GM10266 (cell line): ENCODE data around the gene MYO16.

Experiments used
- DNase-seq: peaks from one replicate; pipeline ENCODE4 v3.0.0; 2012; ENCODE audit errors: extremely low spot score
- TF ChIP-seq, protein P1 (sequence below): IDR thresholded peaks from 2 replicates; pipeline ENCODE4 v1.5.1; 2012; ENCODE audit warnings: mild to moderate bottlenecking, low read depth; ENCODE audit not compliant: control insufficient read depth, insufficient read depth; ENCODE audit errors: missing control alignments

Gene MYO16

DNA sequence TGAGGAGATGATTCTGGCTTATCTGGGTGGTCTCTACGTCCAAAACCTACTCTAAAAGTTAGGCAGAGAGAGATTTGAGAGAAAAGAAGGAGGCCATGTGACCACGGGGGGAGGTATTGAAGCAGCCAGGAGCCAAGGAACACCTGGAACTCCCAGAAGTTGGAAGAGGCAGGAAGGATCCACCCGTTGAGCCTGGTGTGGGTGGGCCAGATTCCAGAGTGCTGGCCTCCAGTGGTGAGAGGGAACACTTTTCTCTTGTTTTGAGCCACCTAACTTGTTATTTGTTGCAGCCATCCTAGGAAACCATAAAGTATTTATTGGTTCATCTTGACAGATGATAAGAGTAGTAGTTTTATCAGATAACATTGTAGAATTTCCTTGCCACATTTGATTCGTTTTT, 396.9 kb downstream of the MYO16 start:
- DNase-seq, result no peak
- TF ChIP-seq, protein P1, sequence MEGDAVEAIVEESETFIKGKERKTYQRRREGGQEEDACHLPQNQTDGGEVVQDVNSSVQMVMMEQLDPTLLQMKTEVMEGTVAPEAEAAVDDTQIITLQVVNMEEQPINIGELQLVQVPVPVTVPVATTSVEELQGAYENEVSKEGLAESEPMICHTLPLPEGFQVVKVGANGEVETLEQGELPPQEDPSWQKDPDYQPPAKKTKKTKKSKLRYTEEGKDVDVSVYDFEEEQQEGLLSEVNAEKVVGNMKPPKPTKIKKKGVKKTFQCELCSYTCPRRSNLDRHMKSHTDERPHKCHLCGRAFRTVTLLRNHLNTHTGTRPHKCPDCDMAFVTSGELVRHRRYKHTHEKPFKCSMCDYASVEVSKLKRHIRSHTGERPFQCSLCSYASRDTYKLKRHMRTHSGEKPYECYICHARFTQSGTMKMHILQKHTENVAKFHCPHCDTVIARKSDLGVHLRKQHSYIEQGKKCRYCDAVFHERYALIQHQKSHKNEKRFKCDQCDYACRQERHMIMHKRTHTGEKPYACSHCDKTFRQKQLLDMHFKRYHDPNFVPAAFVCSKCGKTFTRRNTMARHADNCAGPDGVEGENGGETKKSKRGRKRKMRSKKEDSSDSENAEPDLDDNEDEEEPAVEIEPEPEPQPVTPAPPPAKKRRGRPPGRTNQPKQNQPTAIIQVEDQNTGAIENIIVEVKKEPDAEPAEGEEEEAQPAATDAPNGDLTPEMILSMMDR, result no peak

DNA sequence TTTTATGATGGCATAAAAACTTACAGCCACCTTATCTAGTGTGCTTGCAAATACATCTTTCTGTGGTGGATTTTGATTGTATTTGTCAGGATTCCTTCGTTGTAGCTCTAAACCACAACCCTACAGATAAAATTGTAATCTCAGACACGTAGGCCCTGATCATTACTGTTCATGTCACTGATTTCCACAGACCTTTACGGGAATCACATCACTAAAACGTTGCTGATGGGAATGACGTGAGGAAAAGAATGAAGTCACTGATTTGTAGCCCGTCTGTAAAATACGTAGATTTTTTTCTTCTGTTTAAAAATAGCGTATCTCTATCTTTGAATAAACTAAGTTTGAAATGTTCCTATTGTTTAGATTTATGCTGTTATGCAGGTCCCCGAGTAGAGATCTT, 399.2 kb downstream of the MYO16 start:
- no peak for DNase-seq
- TF ChIP-seq, protein P1, result no peak

DNA sequence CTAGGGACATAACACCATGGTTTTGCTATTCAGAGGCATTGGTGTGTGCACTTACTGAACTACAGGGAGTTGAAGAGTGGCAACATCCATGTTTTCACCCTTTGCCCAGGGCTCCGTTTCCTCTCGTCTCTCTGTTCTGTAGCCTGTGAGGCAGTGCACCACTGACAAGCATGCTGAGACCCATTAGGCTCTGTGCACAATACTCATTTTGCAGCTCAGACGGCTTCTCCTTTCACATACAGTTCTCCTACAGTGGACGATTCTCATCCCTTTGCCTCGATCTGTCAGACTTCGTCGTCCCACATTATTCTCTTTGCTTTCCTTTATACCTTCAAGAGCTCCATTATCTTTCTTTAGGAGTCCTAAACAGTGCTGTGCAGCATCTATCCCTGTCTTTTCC, 403.7 kb downstream of the MYO16 start:
- TF ChIP-seq, protein P1, result no peak
- no peak for DNase-seq

DNA sequence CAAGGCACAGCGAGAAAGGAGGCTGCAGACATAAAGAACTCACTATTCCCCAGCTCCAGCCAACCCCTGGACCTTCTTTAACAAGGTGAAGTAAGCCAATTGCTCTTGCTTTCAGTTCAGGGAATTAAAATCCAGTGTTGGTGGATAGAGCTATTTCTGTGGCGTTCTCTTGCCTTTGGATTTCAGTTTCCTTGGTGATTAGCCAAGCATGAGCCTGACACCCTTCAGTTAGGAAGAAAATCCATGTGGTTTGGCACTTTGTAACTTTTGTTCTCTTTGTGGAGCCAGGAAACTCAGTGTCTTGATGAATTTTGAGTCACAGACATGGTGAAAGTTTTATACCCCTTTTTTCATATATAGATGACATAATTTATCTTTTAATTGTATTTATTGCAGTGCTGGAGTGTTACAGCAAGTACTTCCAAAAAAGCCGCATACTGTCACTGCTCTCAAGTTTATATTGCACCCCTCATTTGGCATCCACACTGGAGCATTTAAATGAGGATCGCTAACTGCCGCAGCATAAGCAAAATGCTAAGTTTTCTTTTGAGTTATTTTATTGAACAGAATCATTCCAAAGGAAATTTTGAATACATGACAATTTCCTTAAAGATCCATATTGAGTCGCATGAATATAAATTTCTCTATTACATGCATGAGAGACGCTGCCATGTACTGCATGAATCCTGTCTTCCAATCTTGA, 406.8 kb downstream of the MYO16 start:
- no peak for DNase-seq
- TF ChIP-seq, protein P1, result no peak

DNA sequence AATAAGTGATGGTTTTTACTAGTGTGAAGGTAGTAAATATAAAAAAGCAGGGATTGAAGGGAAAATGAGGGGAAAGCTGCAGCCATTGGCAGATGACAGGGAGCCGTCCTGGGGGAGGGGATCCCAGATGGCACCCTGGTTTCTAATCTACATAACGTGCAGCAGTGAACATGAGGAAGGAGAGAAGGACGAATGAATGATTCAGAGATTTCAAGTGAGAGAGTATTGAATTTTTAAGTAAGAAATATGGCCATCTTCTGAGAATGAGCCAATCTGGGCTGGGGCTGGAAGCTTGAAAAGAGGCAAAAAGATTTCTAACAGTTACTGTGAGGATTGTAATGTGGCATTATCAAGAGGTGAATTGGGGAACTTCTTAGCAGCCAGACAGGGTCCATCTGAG, 414.2 kb downstream of the MYO16 start:
- no peak for DNase-seq
- TF ChIP-seq, protein P1, result no peak

DNA sequence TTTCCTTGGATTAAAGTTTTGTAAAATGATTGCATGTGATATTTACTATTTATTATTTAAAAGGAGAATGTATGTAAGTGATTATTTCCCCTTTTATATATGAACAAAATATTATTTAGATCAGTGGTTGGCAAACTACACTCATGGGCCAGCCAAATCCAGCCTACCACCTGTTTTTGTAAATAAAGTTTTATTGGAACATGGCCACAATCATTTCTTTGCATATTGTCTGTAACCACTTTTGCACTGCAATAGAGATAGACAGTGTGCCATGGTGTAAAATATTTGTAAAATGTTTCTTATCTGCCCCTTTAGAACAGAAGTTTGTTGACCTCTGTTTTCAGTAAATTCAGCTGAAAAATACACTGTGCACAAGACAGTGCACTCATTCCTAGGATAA, 426.4 kb downstream of the MYO16 start:
- no peak for DNase-seq
- TF ChIP-seq, protein P1, result no peak

DNA sequence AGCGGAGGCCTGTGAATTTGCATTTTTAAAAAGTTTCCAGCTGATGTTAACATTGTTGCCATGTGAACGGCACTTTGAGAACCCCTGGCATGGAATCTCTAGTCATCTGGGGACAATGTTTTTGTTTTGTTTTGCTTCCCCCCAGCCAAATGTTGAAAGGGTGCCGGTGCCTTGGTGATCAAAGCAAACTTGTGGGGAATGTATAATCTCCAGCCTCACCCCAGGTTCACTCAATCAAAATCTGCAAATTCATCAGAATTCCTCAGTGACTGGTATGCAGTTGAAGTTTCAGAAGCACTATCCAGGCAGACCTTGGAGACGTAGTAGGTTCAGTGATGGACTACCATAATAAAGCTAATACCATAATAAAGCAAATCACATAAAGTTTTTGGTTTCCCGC, 428.7 kb downstream of the MYO16 start:
- no peak for DNase-seq
- TF ChIP-seq, protein P1, result no peak
